GM23338 (cell line): Measurements from ENCODE around the gene PVALB. TPM values are rescaled to one million over a fixed set of nuclear protein-coding genes. Genes with fewer than 3 reads are reported as not detected.
A peak's percentile ranks its signal among the peaks of the same experiment; 100 is the strongest.

ENCODE experiments used
- ATAC-seq: fragments of 200-7000 bp; cut with Tn5 transposase; 3 replicates; pipeline ENCODE4 v1.9.1; 2020
- DNase-seq: peaks from one replicate; pipeline ENCODE4 v3.0.0-alpha.2; 2015; ENCODE audit warnings: low spot score
- H2AFZ ChIP-seq: fragments of 200-600 bp; sonication (generic); 2 replicates; pipeline ENCODE4 v1.8.0; 2016; ENCODE audit warnings: antibody characterized with exemption, mild to moderate bottlenecking, moderate library complexity
- H3F3A ChIP-seq: fragments of 200-600 bp; sonication (generic); replicated peaks from 2 replicates; pipeline ENCODE4 v1.8.0; 2017; ENCODE audit warnings: antibody characterized with exemption, mixed run types, low read depth
- H3K27ac ChIP-seq: fragments of 200-600 bp; sonication (generic); 2 replicates; pipeline ENCODE4 v1.6.1; 2016; ENCODE audit warnings: low read depth
- H3K27me3 ChIP-seq: fragments of 200-600 bp; sonication (generic); 2 replicates; pipeline ENCODE4 v1.8.0; 2016; ENCODE audit warnings: mild to moderate bottlenecking, mixed run types, moderate library complexity; ENCODE audit not compliant: insufficient read depth
- H3K36me3 ChIP-seq: fragments of 200-600 bp; sonication (generic); 2 replicates; pipeline ENCODE4 v1.8.0; 2016; ENCODE audit warnings: mild to moderate bottlenecking; ENCODE audit not compliant: insufficient read depth
- H3K4me1 ChIP-seq: fragments of 200-600 bp; sonication (generic); 2 replicates; pipeline ENCODE4 v1.8.0; 2016; ENCODE audit warnings: mild to moderate bottlenecking, moderate library complexity; ENCODE audit not compliant: insufficient read depth
- H3K4me2 ChIP-seq: fragments of 200-600 bp; sonication (generic); 2 replicates; pipeline ENCODE4 v1.7.1; 2017; ENCODE audit warnings: mixed run types
- H3K4me3 ChIP-seq: fragments of 200-600 bp; sonication (generic); 2 replicates; pipeline ENCODE4 v1.6.1; 2016; ENCODE audit warnings: mixed run types
- H3K79me2 ChIP-seq: fragments of 200-600 bp; sonication (generic); replicated peaks from 2 replicates; pipeline ENCODE4 v1.8.0; 2017; ENCODE audit warnings: mild to moderate bottlenecking; ENCODE audit not compliant: insufficient read depth
- H3K9me2 ChIP-seq: fragments of 200-600 bp; sonication (generic); 2 replicates; pipeline ENCODE4 v1.8.0; 2017; ENCODE audit not compliant: insufficient read depth
- H4K20me1 ChIP-seq: fragments of 200-600 bp; sonication (generic); replicated peaks from 2 replicates; pipeline ENCODE4 v1.8.0; 2017; ENCODE audit warnings: mild to moderate bottlenecking; ENCODE audit not compliant: insufficient read depth
- H3K27ac Mint-ChIP-seq: 2 replicates; pipeline ENCODE4 v1.8.0; 2020; ENCODE audit warnings: inconsistent platforms, mild to moderate bottlenecking, moderate library complexity, mixed read lengths
- H3K27me3 Mint-ChIP-seq: 3 replicates; pipeline ENCODE4 v1.8.0; 2022; ENCODE audit warnings: low read depth, mild to moderate bottlenecking, moderate library complexity, mixed read lengths, inconsistent platforms; ENCODE audit not compliant: insufficient read depth, poor library complexity
- H3K36me3 Mint-ChIP-seq: 3 replicates; pipeline ENCODE4 v1.8.0; 2021; ENCODE audit warnings: low read depth, mild to moderate bottlenecking, inconsistent platforms, moderate library complexity, mixed read lengths
- H3K4me1 Mint-ChIP-seq: 3 replicates; pipeline ENCODE4 v1.8.0; 2020; ENCODE audit warnings: mild to moderate bottlenecking, inconsistent platforms, mixed read lengths
- H3K4me3 Mint-ChIP-seq: 3 replicates; pipeline ENCODE4 v1.8.0; 2021; ENCODE audit warnings: moderate library complexity, mild to moderate bottlenecking, inconsistent platforms, mixed read lengths
- H3K9me3 Mint-ChIP-seq: 3 replicates; pipeline ENCODE4 v1.8.0; 2020; ENCODE audit warnings: moderate library complexity, mild to moderate bottlenecking, inconsistent platforms, mixed read lengths
- CREB1 ChIP-seq: fragments of 250-450 bp; sonication (Bioruptor Pico); IDR thresholded peaks from 2 replicates; pipeline ENCODE4 v1.5.0; 2020; ENCODE audit warnings: low read depth, mild to moderate bottlenecking, moderate library complexity
- EZH2 ChIP-seq: fragments of 200-600 bp; sonication (generic); IDR thresholded peaks from one replicate; pipeline ENCODE4 v1.8.0; 2017; ENCODE audit warnings: antibody characterized with exemption, mild to moderate bottlenecking, low read depth; ENCODE audit not compliant: unreplicated experiment
- EZH2phosphoT487 ChIP-seq: fragments of 200-600 bp; sonication (generic); IDR thresholded peaks from one replicate; pipeline ENCODE4 v1.8.1; 2018; ENCODE audit warnings: antibody characterized with exemption; ENCODE audit not compliant: unreplicated experiment
- NANOG ChIP-seq: IDR thresholded peaks from 2 replicates; pipeline ENCODE4 v1.6.1; 2016; ENCODE audit warnings: antibody characterized with exemption, borderline replicate concordance
- ZNF114 ChIP-seq: fragments of 250-450 bp; sonication (Bioruptor Pico); IDR thresholded peaks from 2 replicates; pipeline ENCODE4 v1.5.0; 2020; ENCODE audit warnings: mild to moderate bottlenecking, moderate library complexity
- polyA plus RNA-seq: library from polyadenylated mRNA; unstranded; fragments of >200 nt; fragmentation: Nextera tagmentation; extraction: Ambion mirVana; gene quantifications from 2 replicates; pipeline ENCODE4 v1.2.1, GENCODE V29; 2016
- total RNA-seq: library from RNA; depleted of rRNA; stranded (reverse); fragments of >200 nt; shearing (Covaris generic); gene quantifications from 2 replicates; pipeline ENCODE4 v1.2.3, GENCODE V29; 2014
- TF ChIP-seq, protein P1 (sequence below): IDR thresholded peaks from one replicate; pipeline ENCODE4 v1.6.1; 2018; ENCODE audit warnings: antibody characterized with exemption; ENCODE audit not compliant: unreplicated experiment
- TF ChIP-seq, protein P2 (sequence below), 2 experiments: fragments of 200-600 bp in 1 of 2; sonication (generic) in 1 of 2; conservative IDR thresholded peaks; 2 replicates each; pipeline versions ENCODE4 v1.5.1 to v1.6.1; 2016 to 2017; ENCODE audit warnings: antibody characterized with exemption in 2 of 2, low read depth in 2 of 2, mild to moderate bottlenecking in 2 of 2, moderate library complexity in 1 of 2

The PVALB gene
- total and polyA plus RNA-seq, 2 experiments from 2014 or later, result 7.9 TPM; not detected in 1

DNA sequence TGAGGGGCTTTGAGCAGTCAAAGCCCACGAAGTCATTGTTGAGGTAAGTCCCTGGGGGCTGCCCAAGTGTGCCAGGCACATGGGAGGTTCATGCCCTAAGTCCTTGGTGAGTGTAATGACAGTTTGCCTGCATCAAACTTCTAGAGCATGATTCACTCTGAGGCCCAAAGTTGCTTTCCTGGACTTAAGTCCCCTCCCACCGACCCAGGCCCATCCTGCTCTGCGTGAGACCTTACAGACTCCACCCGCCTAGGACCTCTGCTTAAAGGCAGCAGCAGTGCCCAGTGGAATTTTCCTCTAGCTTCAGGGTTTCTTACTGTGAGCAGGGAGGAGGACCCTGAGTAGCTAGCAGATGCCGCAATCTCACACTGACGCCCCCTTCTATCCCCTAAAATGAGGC lies 5.7 kb upstream of the PVALB start (continued):
- TF ChIP-seq, protein P1, sequence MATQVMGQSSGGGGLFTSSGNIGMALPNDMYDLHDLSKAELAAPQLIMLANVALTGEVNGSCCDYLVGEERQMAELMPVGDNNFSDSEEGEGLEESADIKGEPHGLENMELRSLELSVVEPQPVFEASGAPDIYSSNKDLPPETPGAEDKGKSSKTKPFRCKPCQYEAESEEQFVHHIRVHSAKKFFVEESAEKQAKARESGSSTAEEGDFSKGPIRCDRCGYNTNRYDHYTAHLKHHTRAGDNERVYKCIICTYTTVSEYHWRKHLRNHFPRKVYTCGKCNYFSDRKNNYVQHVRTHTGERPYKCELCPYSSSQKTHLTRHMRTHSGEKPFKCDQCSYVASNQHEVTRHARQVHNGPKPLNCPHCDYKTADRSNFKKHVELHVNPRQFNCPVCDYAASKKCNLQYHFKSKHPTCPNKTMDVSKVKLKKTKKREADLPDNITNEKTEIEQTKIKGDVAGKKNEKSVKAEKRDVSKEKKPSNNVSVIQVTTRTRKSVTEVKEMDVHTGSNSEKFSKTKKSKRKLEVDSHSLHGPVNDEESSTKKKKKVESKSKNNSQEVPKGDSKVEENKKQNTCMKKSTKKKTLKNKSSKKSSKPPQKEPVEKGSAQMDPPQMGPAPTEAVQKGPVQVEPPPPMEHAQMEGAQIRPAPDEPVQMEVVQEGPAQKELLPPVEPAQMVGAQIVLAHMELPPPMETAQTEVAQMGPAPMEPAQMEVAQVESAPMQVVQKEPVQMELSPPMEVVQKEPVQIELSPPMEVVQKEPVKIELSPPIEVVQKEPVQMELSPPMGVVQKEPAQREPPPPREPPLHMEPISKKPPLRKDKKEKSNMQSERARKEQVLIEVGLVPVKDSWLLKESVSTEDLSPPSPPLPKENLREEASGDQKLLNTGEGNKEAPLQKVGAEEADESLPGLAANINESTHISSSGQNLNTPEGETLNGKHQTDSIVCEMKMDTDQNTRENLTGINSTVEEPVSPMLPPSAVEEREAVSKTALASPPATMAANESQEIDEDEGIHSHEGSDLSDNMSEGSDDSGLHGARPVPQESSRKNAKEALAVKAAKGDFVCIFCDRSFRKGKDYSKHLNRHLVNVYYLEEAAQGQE, result no peak
- TF ChIP-seq, protein P2, sequence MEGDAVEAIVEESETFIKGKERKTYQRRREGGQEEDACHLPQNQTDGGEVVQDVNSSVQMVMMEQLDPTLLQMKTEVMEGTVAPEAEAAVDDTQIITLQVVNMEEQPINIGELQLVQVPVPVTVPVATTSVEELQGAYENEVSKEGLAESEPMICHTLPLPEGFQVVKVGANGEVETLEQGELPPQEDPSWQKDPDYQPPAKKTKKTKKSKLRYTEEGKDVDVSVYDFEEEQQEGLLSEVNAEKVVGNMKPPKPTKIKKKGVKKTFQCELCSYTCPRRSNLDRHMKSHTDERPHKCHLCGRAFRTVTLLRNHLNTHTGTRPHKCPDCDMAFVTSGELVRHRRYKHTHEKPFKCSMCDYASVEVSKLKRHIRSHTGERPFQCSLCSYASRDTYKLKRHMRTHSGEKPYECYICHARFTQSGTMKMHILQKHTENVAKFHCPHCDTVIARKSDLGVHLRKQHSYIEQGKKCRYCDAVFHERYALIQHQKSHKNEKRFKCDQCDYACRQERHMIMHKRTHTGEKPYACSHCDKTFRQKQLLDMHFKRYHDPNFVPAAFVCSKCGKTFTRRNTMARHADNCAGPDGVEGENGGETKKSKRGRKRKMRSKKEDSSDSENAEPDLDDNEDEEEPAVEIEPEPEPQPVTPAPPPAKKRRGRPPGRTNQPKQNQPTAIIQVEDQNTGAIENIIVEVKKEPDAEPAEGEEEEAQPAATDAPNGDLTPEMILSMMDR (conservative IDR thresholded peaks at IDR 0.05; ENCODE audit: low read depth in 2 of 2), result no peak
- no peak for TF ChIP-seq ZNF114 (CRISPR knock-in tag)
- TF ChIP-seq CREB1, result no peak
- no peak for TF ChIP-seq EZH2
- TF ChIP-seq NANOG, result no peak
- TF ChIP-seq EZH2phosphoT487, result no peak

GRCh38 chr22:36819112-36819511 lies 2.3 kb upstream of the PVALB start:
- Histone ChIP-seq H3K79me2 (no peaks in the 10 kb centered on the region), H3K36me3 (no peaks in the 10 kb centered on the region), H2AFZ (no peak overlapping the region), H3K27ac (no peak overlapping the region), H4K20me1 (no peaks in the 10 kb centered on the region), H3F3A (no peaks in the 10 kb centered on the region), H3K27me3 (peaks cover 44% of the 10 kb centered on the region), H3K4me1 (peaks cover 15% of the 10 kb centered on the region), H3K9me2 (no peaks in the 10 kb centered on the region), H3K4me3 (no peak overlapping the region), H3K4me2 (no peak overlapping the region)
- Mint-ChIP-seq H3K9me3 (no peaks in the 10 kb centered on the region), H3K27ac (no peak overlapping the region), H3K4me1 (peaks cover 34% of the 10 kb centered on the region), H3K36me3 (no peaks in the 10 kb centered on the region), H3K27me3 (peaks cover 50% of the 10 kb centered on the region), H3K4me3 (no peak overlapping the region)
- DNase-seq (peak; percentile 54), ATAC-seq (peak; percentile 5)
- TF ChIP-seq ZNF114 (CRISPR knock-in tag), result no peak
- TF ChIP-seq, protein P2 (conservative IDR thresholded peaks at IDR 0.05; ENCODE audit: low read depth in 2 of 2), result no peak
